ENCODE data around the gene SNX1.

SNX1 gene

GRCh38 chr15:64164436-64164835 lies 68.7 kb downstream of the SNX1 start:
- no peak for DNase-seq

GRCh38 chr15:64166102-64166890 lies 70.5 kb downstream of the SNX1 start:
- DNase-seq = no peak

- DNase-seq = no peak
Observed at GRCh38 chr15:64180235-64180824, 84.5 kb downstream of the SNX1 start.

GRCh38 chr15:64182859-64183370 lies 87.1 kb downstream of the SNX1 start:
- no peak for DNase-seq

GRCh38 chr15:64185146-64185911 lies 89.5 kb downstream of the SNX1 start:
- DNase-seq = no peak

GRCh38 chr15:64187396-64188191 lies 91.8 kb downstream of the SNX1 start:
- no peak for DNase-seq
